Measurements from ENCODE around the gene GLOD4. TPM values are rescaled to one million over a fixed set of nuclear protein-coding genes. Genes with fewer than 3 reads are reported as not detected.

GLOD4 gene
- total RNA-seq, 2 donors from 2014 or later = 18.5 to 30.9 TPM

GRCh38 chr17:720706-721539 lies 61.2 kb downstream of the GLOD4 start:
- Histone ChIP-seq H3K4me3 (no peak overlapping the region), H3K9me3 (no peaks in the 10 kb centered on the region), H3K27ac (peak overlapping the region in 3 of 4 donors; percentile 28 to 55 (median 51)), H3K36me3 (replicated peaks in 1 of 2; ENCODE audit: insufficient read depth in 1 of 2, low read depth in 2 of 2) (no peaks in the 10 kb centered on the region), H3K4me1 (peaks cover 12% of the 10 kb centered on the region), H3K27me3 (no peaks in the 10 kb centered on the region)
- intact Hi-C loops (cut with DNase I) = no loop called here
- TF ChIP-seq CTCF (IDR thresholded peaks at IDR 0.05) = no peak
- TF ChIP-seq POLR2A (IDR thresholded peaks at IDR 0.05) = no peak
- DNase-seq = no peak
- 67 to 68% methylated on average over 13 of the region's 13 CpGs for WGBS, 2 donors
- no peak for ATAC-seq

DNA sequence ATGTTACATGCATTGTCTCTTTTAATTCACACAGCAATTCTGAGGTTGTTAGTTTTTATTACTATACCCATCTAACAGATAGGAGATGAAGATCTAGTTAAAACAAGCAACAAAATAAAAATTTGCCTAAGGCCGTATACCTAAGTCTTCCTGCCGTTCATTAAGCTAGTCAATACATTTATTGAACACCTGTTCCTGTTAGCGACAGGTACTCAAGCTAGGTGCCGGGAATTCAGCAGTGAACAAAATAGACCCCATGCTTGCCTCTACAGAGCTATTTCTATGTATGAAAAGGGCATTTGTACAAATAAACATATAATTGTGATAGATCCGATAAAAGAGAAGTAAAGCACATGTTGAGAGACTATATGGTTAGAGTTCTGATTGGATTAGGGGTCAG lies 64.0 kb downstream of the GLOD4 start:
- no peaks in the 10 kb centered on the region for H3K27me3 ChIP-seq
- H3K4me1 ChIP-seq = peaks cover 18% of the 10 kb centered on the region
- no peaks in the 10 kb centered on the region for H3K36me3 ChIP-seq (replicated peaks in 1 of 2; ENCODE audit: insufficient read depth in 1 of 2, low read depth in 2 of 2)
- no peak overlapping the region for H3K4me3 ChIP-seq
- H3K9me3 ChIP-seq = no peaks in the 10 kb centered on the region
- no peak for DNase-seq
- no peak overlapping the region for H3K27ac ChIP-seq
- no peak for ATAC-seq
- WGBS, 2 donors = 74% methylated on average over 5 of the region's 5 CpGs
- intact Hi-C loops (cut with DNase I) = no loop called here
- TF ChIP-seq CTCF (IDR thresholded peaks at IDR 0.05) (no peak), POLR2A (IDR thresholded peaks at IDR 0.05) (no peak)

Other genes starting within 250 kb of the GLOD4 start
- 10 to 100 TPM; 14.0 to 19.1 TPM for gene VPS53, start 67.4 kb downstream of the GLOD4 start, total RNA-seq
- gene TLCD3A, start 49.7 kb downstream of the GLOD4 start, total RNA-seq = 1 to 10 TPM; 3.6 to 7.9 TPM
- gene GEMIN4, start 30.0 kb downstream of the GLOD4 start, total RNA-seq = 1 to 10 TPM; 5.6 to 7.3 TPM
- 10 to 100 TPM; 15.6 to 40.2 TPM for gene MRM3, start 73 bp upstream of the GLOD4 start, total RNA-seq
- 10 to 100 TPM; 24.4 TPM for gene NXN, start 197.5 kb upstream of the GLOD4 start, total RNA-seq
- gene TIMM22, start 214.8 kb upstream of the GLOD4 start, total RNA-seq = 1 to 10 TPM; 4.3 to 9.3 TPM

Measured in body of pancreas (tissue), 4 donors.